H1 (cell line): ENCODE data around the gene ACLY. TPM values are rescaled to one million over a fixed set of nuclear protein-coding genes. Genes with fewer than 3 reads are reported as not detected.

ENCODE experiments used
- CTCF ChIA-PET: fragments of 300-600 bp; sonication (Branson Sonifier 250); formaldehyde crosslinking; loops from one replicate; lab custom pipeline; 2021; ENCODE audit not compliant: partially characterized antibody; lab: Charles Lee
- POLR2A ChIA-PET: fragments of 300-600 bp; sonication (Branson Sonifier 250); formaldehyde crosslinking; loops from one replicate; lab custom pipeline; 2021; ENCODE audit warnings: inconsistent platforms; ENCODE audit not compliant: partially characterized antibody; lab: Charles Lee
- DNase-seq, 2 experiments: peaks; one replicate each; pipeline versions ENCODE4 v3.0.0 to v3.0.0-alpha.2; 2010 to 2022; ENCODE audit warnings: low spot score in 2 of 2, low read depth in 1 of 2, mixed read lengths in 1 of 2
- FAIRE-seq: peaks from 2 replicates; lab custom pipeline; 2011; peaks lifted over from hg19 to GRCh38; lab: Jason Lieb, UNC
- H2AFZ ChIP-seq: 2 replicates; pipeline ENCODE4 v1.8.1; 2012; ENCODE audit warnings: low read length, inconsistent platforms
- H2AK5ac ChIP-seq: 2 replicates; pipeline ENCODE4 v1.6.1; 2013; ENCODE audit warnings: low read depth, low read length
- H2BK120ac ChIP-seq: replicated peaks from 2 replicates; pipeline ENCODE3; 2013; ENCODE audit warnings: low read depth, low read length, inconsistent platforms
- H2BK12ac ChIP-seq: 2 replicates; pipeline ENCODE4 v1.6.1; 2013; ENCODE audit warnings: low read depth, low read length
- H2BK15ac ChIP-seq: 2 replicates; pipeline ENCODE4 v1.6.1; 2013; ENCODE audit warnings: low read length
- H2BK20ac ChIP-seq: 2 replicates; pipeline ENCODE4 v1.6.1; 2013; ENCODE audit warnings: low read length
- H2BK5ac ChIP-seq: 2 replicates; pipeline ENCODE4 v1.6.1; 2013; ENCODE audit warnings: low read depth, low read length
- H3K14ac ChIP-seq: 2 replicates; pipeline ENCODE4 v1.6.1; 2013; ENCODE audit warnings: inconsistent platforms; ENCODE audit not compliant: insufficient read length
- H3K18ac ChIP-seq: 2 replicates; pipeline ENCODE4 v1.6.1; 2013; ENCODE audit warnings: low read length; ENCODE audit errors: extremely low read depth
- H3K23ac ChIP-seq: 2 replicates; pipeline ENCODE4 v1.6.1; 2013; ENCODE audit warnings: inconsistent platforms; ENCODE audit not compliant: insufficient read length
- H3K23me2 ChIP-seq: 2 replicates; pipeline ENCODE4 v1.6.1; 2013; ENCODE audit warnings: low read depth, low read length
- H3K27ac ChIP-seq: 2 replicates; pipeline ENCODE4 v1.6.1; 2011; ENCODE audit warnings: low read depth, low read length, inconsistent platforms
- H3K27me3 ChIP-seq, 4 experiments: replicated peaks in 1 of 4; 1 replicate in 1 of 4; 2 replicates in 3 of 4; pipeline versions ENCODE4 v1.6.1 to v1.8.1; 2011 to 2013; ENCODE audit warnings: low read length in 3 of 4, mild to moderate bottlenecking in 3 of 4, inconsistent platforms in 2 of 4, mixed read lengths in 2 of 4, moderate library complexity in 1 of 4; ENCODE audit not compliant: control insufficient read depth in 3 of 4, insufficient read depth in 3 of 4; ENCODE audit errors: extremely low read depth in 1 of 4
- H3K36me3 ChIP-seq, 4 experiments: 2 replicates each; pipeline versions ENCODE4 v1.6.1 to v1.8.1; 2011 to 2013; ENCODE audit warnings: mild to moderate bottlenecking in 4 of 4, low read length in 3 of 4, moderate library complexity in 2 of 4, control low read depth in 1 of 4, inconsistent platforms in 1 of 4; ENCODE audit not compliant: insufficient read depth in 4 of 4, control insufficient read depth in 2 of 4
- H3K4ac ChIP-seq: replicated peaks from 2 replicates; pipeline ENCODE3; 2013; ENCODE audit warnings: low read length, low read depth, mixed read lengths, inconsistent platforms; ENCODE audit not compliant: insufficient read length
- H3K4me1 ChIP-seq, 4 experiments: replicated peaks in 1 of 4; 1 replicate in 1 of 4; 2 replicates in 3 of 4; pipeline versions ENCODE4 v1.6.1 to v1.8.1; 2011 to 2013; ENCODE audit warnings: low read length in 3 of 4, inconsistent platforms in 2 of 4, mixed read lengths in 1 of 4; ENCODE audit not compliant: insufficient read depth in 4 of 4, control insufficient read depth in 3 of 4
- H3K4me2 ChIP-seq, 2 experiments: 2 replicates each; pipeline versions ENCODE4 v1.6.1 to v1.8.1; 2011 to 2013; ENCODE audit warnings: low read depth in 2 of 2, low read length in 2 of 2, control low read depth in 1 of 2, inconsistent platforms in 1 of 2, mild to moderate bottlenecking in 1 of 2; ENCODE audit not compliant: insufficient read depth in 1 of 2
- H3K4me3 ChIP-seq, 4 experiments: fragments of 200-600, 300-600 bp in 1 of 4; sonication (generic), shearing (Covaris generic), sonication (Bioruptor Twin) in 1 of 4; 2 replicates each; pipeline versions ENCODE4 v1.5.1 to v1.8.1; 2011 to 2016; ENCODE audit warnings: low read length in 4 of 4, low read depth in 3 of 4, control low read depth in 2 of 4, inconsistent platforms in 2 of 4, mild to moderate bottlenecking in 2 of 4, mixed read lengths in 1 of 4, moderate library complexity in 1 of 4; ENCODE audit not compliant: insufficient read depth in 2 of 4; ENCODE audit errors: extremely low read depth in 1 of 4
- H3K56ac ChIP-seq: replicated peaks from 2 replicates; pipeline ENCODE3; 2013; ENCODE audit warnings: low read depth, mild to moderate bottlenecking, mixed read lengths, low read length, inconsistent platforms; ENCODE audit not compliant: insufficient read length
- H3K79me1 ChIP-seq: 2 replicates; pipeline ENCODE4 v1.6.1; 2013; ENCODE audit warnings: low read depth, low read length, control low read depth
- H3K79me2 ChIP-seq, 2 experiments: 2 replicates each; pipeline versions ENCODE4 v1.6.1 to v1.8.1; 2012 to 2013; ENCODE audit warnings: low read length in 2 of 2, mild to moderate bottlenecking in 2 of 2, inconsistent platforms in 1 of 2; ENCODE audit not compliant: insufficient read depth in 2 of 2, control insufficient read depth in 1 of 2
- H3K9ac ChIP-seq, 4 experiments: replicated peaks in 1 of 4; 1 replicate in 1 of 4; 2 replicates in 3 of 4; pipeline versions ENCODE4 v1.6.1 to v1.8.1; 2011 to 2013; ENCODE audit warnings: low read depth in 3 of 4, low read length in 3 of 4, control low read depth in 2 of 4, mild to moderate bottlenecking in 2 of 4, moderate library complexity in 2 of 4, inconsistent platforms in 1 of 4; ENCODE audit errors: extremely low read depth in 1 of 4
- H3K9me3 ChIP-seq, 2 experiments: 2 replicates each; pipeline versions ENCODE4 v1.6.1 to v1.8.1; 2012 to 2013; ENCODE audit warnings: mild to moderate bottlenecking in 2 of 2, moderate library complexity in 2 of 2, control low read depth in 1 of 2, inconsistent platforms in 1 of 2, low read depth in 1 of 2, low read length in 1 of 2, mixed read lengths in 1 of 2; ENCODE audit not compliant: insufficient read depth in 2 of 2
- H4K20me1 ChIP-seq, 2 experiments: replicated peaks in 1 of 2; 2 replicates each; pipeline versions ENCODE3 to v1.8.1; 2011 to 2013; ENCODE audit warnings: inconsistent platforms in 2 of 2, low read length in 2 of 2, mild to moderate bottlenecking in 1 of 2; ENCODE audit not compliant: insufficient read depth in 2 of 2, control insufficient read depth in 1 of 2
- H4K5ac ChIP-seq: 2 replicates; pipeline ENCODE4 v1.6.1; 2013; ENCODE audit warnings: low read length, low read depth, mixed read lengths, inconsistent platforms; ENCODE audit not compliant: insufficient read length
- H4K8ac ChIP-seq: 2 replicates; pipeline ENCODE4 v1.8.0; 2013; ENCODE audit warnings: mild to moderate bottlenecking, moderate library complexity, low read length, inconsistent platforms; ENCODE audit not compliant: insufficient read depth; ENCODE audit errors: extremely low read depth
- H4K91ac ChIP-seq: replicated peaks from 2 replicates; pipeline ENCODE3; 2013; ENCODE audit warnings: low read length, mixed read lengths, inconsistent platforms; ENCODE audit not compliant: insufficient read length
- CBX8 ChIP-seq: fragments of 300-800, 300-1000 bp; sonication (generic); IDR thresholded peaks from 2 replicates; pipeline ENCODE4 v1.7.1; 2016; ENCODE audit warnings: low read depth, low read length, borderline replicate concordance
- HDAC2 ChIP-seq, 2 experiments: fragments of 300-600 bp in 1 of 2; sonication (generic) in 1 of 2; IDR thresholded peaks; 2 replicates each; pipeline ENCODE4 v1.6.1; 2011 to 2012; ENCODE audit warnings: low read depth in 2 of 2, low read length in 2 of 2, mild to moderate bottlenecking in 2 of 2, moderate library complexity in 2 of 2, borderline replicate concordance in 1 of 2, inconsistent platforms in 1 of 2
- POLR2AphosphoS5 ChIP-seq: IDR thresholded peaks from 2 replicates; pipeline ENCODE4 v1.6.1; 2011; ENCODE audit warnings: low read depth, low read length
- RBBP5 ChIP-seq: IDR thresholded peaks from 2 replicates; pipeline ENCODE4 v1.7.1; 2012; ENCODE audit warnings: low read depth, mild to moderate bottlenecking, inconsistent platforms, low read length, moderate library complexity, borderline replicate concordance
- SAP30 ChIP-seq: fragments of 300-600 bp; sonication (generic); IDR thresholded peaks from 2 replicates; pipeline ENCODE4 v1.7.1; 2012; ENCODE audit warnings: low read length, moderate library complexity, mild to moderate bottlenecking, inconsistent platforms; ENCODE audit not compliant: insufficient read depth, insufficient replicate concordance
- SIN3A ChIP-seq, 2 experiments: IDR thresholded peaks in 1 of 2; conservative IDR thresholded peaks in 1 of 2; 2 replicates each; pipeline ENCODE4 v1.6.1; 2011 to 2012; ENCODE audit warnings: low read length in 2 of 2, improper control_type of control experiment in 1 of 2, low read depth in 1 of 2, mild to moderate bottlenecking in 1 of 2
- TAF1 ChIP-seq: IDR thresholded peaks from 2 replicates; pipeline ENCODE4 v1.6.1; 2011; ENCODE audit warnings: mild to moderate bottlenecking, low read depth, low read length
- WGBS, 2 experiments: shearing (Covaris generic) in 1 of 2; methylation state at CpG; one replicate each; pipeline versions ENCODE4 v1.1.6 to v1.1.7; 2013 to 2015; ENCODE audit warnings: low lambda C conversion rate in 2 of 2, mixed read lengths in 2 of 2, inconsistent platforms in 1 of 2, low coverage in 1 of 2, missing lambda C conversion rate in 1 of 2; ENCODE audit not compliant: insufficient replicate concordance in 2 of 2, insufficient coverage in 1 of 2, insufficient read length in 1 of 2; ENCODE audit errors: extremely low coverage in 1 of 2, missing lambda C conversion rate in 1 of 2; 5-methylcytosine and 5-hydroxymethylcytosine counted together
- polyA plus RNA-seq, 7 experiments: library from polyadenylated mRNA; depleted of rRNA in 3 of 7; stranded (reverse) in 5 of 7; unstranded in 2 of 7; fragments of >200 nt in 5 of 7; fragments of 200-250 nt in 2 of 7; gene quantifications; 1 replicate in 5 of 7; 2 replicates in 1 of 7; 4 replicates in 1 of 7; pipeline versions ENCODE4 v1.2.1 to v1.2.3, GENCODE V29; 2011 to 2013; ENCODE audit warnings: missing spikeins in 2 of 7, mixed read lengths in 2 of 7
- total RNA-seq: library from RNA; stranded (reverse); fragmentation: NEBNext Ultra II Directional; extraction: Animal tissue kit (Norgen Biotek cat#: 25700); gene quantifications from 2 replicates; pipeline ENCODE4 v1.2.1, GENCODE V29; 2021
- TF ChIP-seq, protein P1 (sequence below): IDR thresholded peaks from 2 replicates; pipeline ENCODE4 v1.6.1; 2012; ENCODE audit warnings: inconsistent platforms
- TF ChIP-seq, protein P2 (sequence below): IDR thresholded peaks from 2 replicates; pipeline ENCODE4 v1.6.1; 2012; ENCODE audit warnings: inconsistent platforms

The ACLY gene
- total and polyA plus RNA-seq, 2 of the 8 experiments (the other 6 are each of a cell fraction or from before 2014, with no cell fraction given): 167 to 393 TPM

DNA sequence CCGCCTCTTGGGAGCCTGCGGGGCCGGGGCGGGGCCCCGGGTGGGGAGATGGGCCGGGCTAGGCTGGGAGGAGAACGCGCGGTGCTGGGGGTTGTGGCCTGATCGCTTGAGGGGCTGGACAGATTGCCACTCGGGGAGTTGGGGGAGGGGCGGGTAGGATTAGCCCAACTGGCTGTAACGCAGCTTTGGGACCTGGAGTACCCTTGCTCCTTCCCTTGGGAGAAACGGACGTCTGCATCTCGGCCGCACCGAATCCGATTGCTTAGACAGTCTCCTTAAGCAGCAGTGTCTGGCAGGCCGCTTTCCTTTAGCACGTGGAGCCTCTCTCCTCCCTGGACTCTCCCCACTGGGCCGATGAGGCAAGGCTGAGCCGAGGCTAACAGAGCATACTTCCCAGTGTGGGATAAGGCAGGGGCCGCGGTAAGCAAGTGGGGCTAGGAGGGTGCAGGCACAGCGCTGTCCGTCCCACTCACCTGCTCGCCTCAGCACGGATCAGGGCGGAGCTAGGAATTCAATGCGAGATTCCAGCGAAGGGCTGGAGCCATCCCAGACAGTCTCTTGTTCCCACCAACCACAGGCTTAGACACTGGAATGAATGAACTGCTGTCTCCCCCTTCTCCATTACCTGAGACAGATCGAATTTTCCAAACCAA lies 540 bp upstream of the ACLY start:
- ChIA-PET POLR2A (interaction anchor here (0.8 to 8.2 kb wide), 28 partner anchors 10 to 261 kb away, joined by 3 to 67 read pairs (median 5); partner anchors contain the start of genes CNP, DNAJC7, EIF1 and FKBP10), CTCF (interaction anchor here (1.3 to 16.0 kb wide), 3 partner anchors 10 to 43 kb away, joined by 5 to 205 read pairs (median 5); partner anchors contain the start of gene CNP)
- Histone ChIP-seq H3K23me2 (peaks cover 14% of the 10 kb centered on the region), H2AK5ac (peak overlapping the region; percentile 84; the same call in 1 of the 2 replicates), H2BK15ac (peak overlapping the region; percentile 11; the same call in 1 of the 2 replicates), H3K14ac (no peak overlapping the region), H3K79me2 (peaks cover 21 to 44% of the 10 kb centered on the region in 2 experiments), H4K8ac (peak overlapping the region; percentile 87), H3K36me3 (no peaks in the 10 kb centered on the region), H4K5ac (peak overlapping the region; percentile 99), H3K18ac (peak overlapping the region; percentile 85), H2AFZ (peak overlapping the region; percentile 68), H2BK20ac (0 out of 2 replicates have a peak overlapping the region, but pooled peaks have one; percentile 15), H2BK120ac (peak overlapping the region; percentile 39), H2BK12ac (peak overlapping the region; percentile 91), H3K9me3 (no peaks in the 10 kb centered on the region), H3K27me3 (no peaks in the 10 kb centered on the region), H3K4me1 (peaks cover 13 to 31% (median 23%) of the 10 kb centered on the region in 4 experiments), H2BK5ac (peak overlapping the region; percentile 98), H3K23ac (no peak overlapping the region), H4K20me1 (peaks cover 17 to 28% of the 10 kb centered on the region in 2 experiments), H3K56ac (peak overlapping the region; percentile 96), H3K4me3 (peak overlapping the region; percentile 59 to 99 (median 86)), H4K91ac (peak overlapping the region; percentile 99), H3K4me2 (peak overlapping the region; percentile 97 to 98), H3K27ac (peak overlapping the region; percentile 62), H3K79me1 (peaks cover 8% of the 10 kb centered on the region), H3K9ac (peak overlapping the region in 3 of 4 experiments; percentile 67 to 77 (median 75); a peak in 6 of 7 replicates), H3K4ac (no peak overlapping the region)
- peak in 1 of 2 experiments; percentile 82 for DNase-seq
- peak; percentile 32 for FAIRE-seq
- WGBS, 2 experiments: 2% methylated on average over 29 of the region's 33 CpGs; no CpG with 5 or more reads in 1 of the 2 experiments
- TF ChIP-seq, protein P1, sequence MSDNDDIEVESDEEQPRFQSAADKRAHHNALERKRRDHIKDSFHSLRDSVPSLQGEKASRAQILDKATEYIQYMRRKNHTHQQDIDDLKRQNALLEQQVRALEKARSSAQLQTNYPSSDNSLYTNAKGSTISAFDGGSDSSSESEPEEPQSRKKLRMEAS: peak; percentile 83
- peak in 1 of 2 experiments; percentile 52; a peak in 2 of 4 replicates for TF ChIP-seq HDAC2 (IDR thresholded peaks at IDR 0.05; ENCODE audit: borderline replicate concordance in 1 of 2, low read depth in 2 of 2, low read length in 2 of 2)
- TF ChIP-seq RBBP5: peak; percentile 50; the same call in 1 of the 2 replicates
- peak; percentile 21; the same call in 1 of the 2 replicates for TF ChIP-seq TAF1
- peak in 1 of 2 experiments; percentile 67; a peak in 2 of 4 replicates for TF ChIP-seq SIN3A (conservative IDR thresholded peaks at IDR 0.05 in 1 of 2, IDR thresholded peaks at IDR 0.05 in 1 of 2; ENCODE audit: low read depth in 1 of 2, low read length in 2 of 2)
- no peak for TF ChIP-seq CBX8
- TF ChIP-seq, protein P2, sequence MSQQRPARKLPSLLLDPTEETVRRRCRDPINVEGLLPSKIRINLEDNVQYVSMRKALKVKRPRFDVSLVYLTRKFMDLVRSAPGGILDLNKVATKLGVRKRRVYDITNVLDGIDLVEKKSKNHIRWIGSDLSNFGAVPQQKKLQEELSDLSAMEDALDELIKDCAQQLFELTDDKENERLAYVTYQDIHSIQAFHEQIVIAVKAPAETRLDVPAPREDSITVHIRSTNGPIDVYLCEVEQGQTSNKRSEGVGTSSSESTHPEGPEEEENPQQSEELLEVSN: 0 out of 2 replicates have a peak, but pooled peaks have one; percentile 14
- TF ChIP-seq POLR2AphosphoS5: 0 out of 2 replicates have a peak, but pooled peaks have one; percentile 19
- peak; percentile 66 for TF ChIP-seq SAP30
